Tibial nerve (tissue), 4 donors: Measurements from ENCODE around the gene BPIFB1.

Source experiments
- CTCF ChIP-seq, 5 experiments: fragments of 200-600 bp in 3 of 5; fragments of 450-650 bp in 2 of 5; sonication (generic) in 3 of 5; IDR thresholded peaks; one replicate each; pipeline ENCODE4 v1.5.1; 2016 to 2019; ENCODE audit warnings: antibody characterized with exemption in 5 of 5, mild to moderate bottlenecking in 3 of 5, moderate library complexity in 2 of 5
- EP300 ChIP-seq, 2 donors: sonication (generic); formaldehyde crosslinking; IDR thresholded peaks; one replicate each; pipeline ENCODE4 v1.6.1; 2017; ENCODE audit warnings: antibody characterized with exemption in 2 of 2, mild to moderate bottlenecking in 1 of 2
- POLR2A ChIP-seq, 2 donors: fragments of 450-650 bp; IDR thresholded peaks; one replicate each; pipeline ENCODE4 v1.6.1; 2017; ENCODE audit warnings: antibody characterized with exemption in 2 of 2, mild to moderate bottlenecking in 2 of 2, moderate library complexity in 2 of 2

- TF ChIP-seq CTCF (IDR thresholded peaks at IDR 0.05): no peak
- no peak for TF ChIP-seq POLR2A (IDR thresholded peaks at IDR 0.05)
- TF ChIP-seq EP300 (IDR thresholded peaks at IDR 0.05): no peak
Measured at GRCh38 chr20:33259371-33259770, 23.6 kb upstream of the BPIFB1 start.
